SKM-1 (cell line): ENCODE data around the gene ZNF784.

Source experiments
- DNase-seq: peaks from one replicate; lab custom pipeline; 2025; ENCODE audit not compliant: unreplicated experiment; lab: John Stamatoyannopoulos, UW

ZNF784 gene

DNA sequence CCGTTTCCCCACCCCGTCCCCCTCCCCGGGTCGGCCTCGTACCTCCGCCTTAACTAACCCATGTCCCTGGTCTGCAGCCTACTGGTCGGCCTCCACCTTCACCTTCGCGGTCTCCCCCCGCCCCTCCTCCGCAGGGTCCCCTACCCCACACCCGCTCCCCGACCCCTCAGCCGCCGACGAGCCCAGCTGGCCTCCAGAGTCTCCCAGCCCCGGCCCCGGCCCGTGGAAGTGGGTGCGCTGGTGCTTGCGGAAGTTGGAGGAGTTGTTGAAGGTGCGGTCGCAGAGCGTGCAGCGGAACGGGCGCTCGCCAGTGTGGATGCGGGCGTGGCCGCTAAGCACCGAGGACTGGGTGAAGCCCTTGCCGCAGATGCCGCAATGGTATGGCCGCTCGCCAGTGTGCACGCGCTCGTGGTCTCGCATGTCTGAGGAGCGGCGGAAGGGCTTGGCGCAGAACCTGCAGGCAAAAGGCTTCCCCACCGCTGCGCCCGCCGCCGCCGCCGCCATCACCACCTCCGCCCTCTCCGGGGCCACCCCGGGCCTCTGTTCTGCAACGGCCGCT is 2.6 kb downstream of the ZNF784 start:
- no peak for DNase-seq

DNA sequence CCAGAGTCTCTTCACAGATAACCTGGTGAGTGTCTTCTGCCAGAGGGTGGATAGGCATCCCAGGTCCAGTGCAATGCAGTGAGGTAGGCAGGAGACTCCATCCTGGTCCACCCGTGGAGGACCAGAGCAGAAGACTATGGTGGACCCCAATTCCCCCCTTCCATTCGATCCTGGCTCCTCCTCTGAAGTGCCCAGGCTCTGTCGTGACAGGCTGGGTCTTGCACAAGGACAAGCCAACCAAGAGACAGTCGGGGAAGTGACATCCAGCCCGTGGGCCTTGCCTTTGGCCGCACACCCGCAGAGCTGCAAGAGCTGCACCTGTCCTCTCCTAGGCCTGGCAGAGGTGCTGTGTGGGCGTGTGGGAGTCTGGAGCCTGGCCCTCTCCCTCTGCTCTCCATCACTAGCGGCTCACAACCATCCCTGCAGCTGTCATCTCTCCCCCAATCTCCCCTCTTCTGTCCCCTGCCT is 3.1 kb downstream of the ZNF784 start:
- DNase-seq: no peak

DNA sequence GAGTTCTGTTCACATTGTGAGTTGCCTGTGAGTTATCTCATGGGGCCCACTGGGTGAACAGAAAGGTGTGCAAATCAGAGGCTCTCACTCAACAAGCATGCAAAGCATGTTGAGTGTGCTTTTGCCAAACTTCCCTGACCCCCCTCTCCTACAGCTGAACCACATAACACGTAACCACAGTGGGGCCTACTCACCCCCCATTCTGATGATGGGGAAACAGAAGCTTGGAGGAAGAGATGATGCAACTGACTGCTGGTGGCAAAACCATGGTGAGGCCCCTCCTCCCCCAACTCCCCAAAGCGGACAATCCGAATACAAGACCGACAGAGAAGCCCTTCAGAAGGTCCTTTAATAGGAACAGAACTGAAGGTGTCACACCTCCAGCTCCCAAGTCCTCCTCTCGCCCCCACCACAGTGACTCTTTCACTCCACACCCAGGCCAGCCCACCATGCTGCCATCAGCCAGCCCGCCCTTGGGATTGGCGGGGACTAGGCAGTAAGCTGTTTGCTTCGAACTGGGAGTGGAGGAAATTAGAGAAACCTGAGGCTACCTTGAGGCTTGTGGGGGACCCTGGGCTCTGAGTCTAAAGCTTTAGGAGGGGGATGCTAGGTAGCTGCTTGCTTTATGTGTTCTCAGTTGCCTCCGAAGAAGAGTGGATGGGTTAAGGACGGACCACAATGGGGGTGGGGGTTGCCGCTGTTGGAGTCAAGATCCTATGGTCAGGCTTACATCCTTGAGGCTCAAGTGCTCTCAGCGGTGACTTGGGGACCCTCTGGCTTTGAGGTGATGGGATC is 3.8 kb downstream of the ZNF784 start:
- peak; percentile 48 for DNase-seq

DNA sequence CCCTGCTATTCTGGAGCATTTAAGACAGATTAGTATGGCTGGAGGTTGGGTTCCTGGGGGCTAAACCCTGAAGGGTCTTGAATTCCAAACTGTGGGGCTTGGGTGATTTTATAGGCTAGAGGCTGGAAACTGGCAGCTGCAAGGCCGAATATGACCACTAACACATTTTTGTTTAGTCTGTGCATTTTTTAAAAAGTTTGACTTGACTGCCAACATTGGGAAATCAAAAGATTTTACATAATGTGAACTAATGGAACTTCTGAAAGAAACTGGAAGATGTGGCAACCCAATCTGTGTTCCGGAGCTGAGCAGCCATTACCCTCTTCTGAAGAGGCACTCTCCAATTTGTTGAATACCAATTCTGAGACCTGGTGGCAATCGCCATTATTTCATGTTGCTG is 5.1 kb downstream of the ZNF784 start:
- no peak for DNase-seq

DNA sequence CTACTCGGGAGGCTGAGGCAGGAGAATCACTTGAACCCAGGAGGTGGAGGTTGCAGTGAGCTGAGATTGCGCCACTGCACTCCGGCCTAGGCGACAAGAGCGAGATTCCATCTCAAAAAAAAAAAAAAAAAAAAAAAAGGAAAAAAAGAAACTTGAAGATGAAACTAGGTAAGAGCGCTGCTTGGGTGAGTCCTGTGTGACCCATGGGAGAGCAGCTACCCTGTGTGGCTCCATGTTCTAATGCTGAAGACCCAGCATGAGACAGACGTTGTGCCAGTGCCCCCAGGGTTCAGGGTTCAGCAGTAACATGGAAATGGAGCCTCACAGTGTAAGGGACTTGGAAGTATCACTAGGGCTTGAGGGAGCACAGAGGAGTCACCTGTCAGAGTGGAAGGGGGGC is 5.9 kb downstream of the ZNF784 start:
- no peak for DNase-seq

DNA sequence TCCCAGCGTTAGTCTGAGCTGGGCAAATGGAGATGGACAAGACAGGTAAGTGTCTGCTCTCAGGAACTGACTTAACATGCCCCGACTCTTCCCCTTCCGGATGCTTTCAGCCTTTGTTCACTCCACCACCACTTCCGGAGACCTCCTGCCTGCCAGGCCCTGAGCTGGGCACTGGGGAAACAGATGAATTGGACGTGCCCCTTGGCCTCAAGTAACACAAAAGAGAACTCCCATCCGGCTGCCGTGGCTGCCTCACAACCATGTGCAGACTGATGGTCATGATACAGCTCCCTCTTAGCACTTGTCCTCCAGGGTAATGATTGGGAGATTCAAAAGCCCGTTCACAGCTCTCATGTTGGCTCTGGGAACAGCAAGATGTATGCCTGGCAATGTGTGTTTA is 6.9 kb downstream of the ZNF784 start:
- no peak for DNase-seq

DNA sequence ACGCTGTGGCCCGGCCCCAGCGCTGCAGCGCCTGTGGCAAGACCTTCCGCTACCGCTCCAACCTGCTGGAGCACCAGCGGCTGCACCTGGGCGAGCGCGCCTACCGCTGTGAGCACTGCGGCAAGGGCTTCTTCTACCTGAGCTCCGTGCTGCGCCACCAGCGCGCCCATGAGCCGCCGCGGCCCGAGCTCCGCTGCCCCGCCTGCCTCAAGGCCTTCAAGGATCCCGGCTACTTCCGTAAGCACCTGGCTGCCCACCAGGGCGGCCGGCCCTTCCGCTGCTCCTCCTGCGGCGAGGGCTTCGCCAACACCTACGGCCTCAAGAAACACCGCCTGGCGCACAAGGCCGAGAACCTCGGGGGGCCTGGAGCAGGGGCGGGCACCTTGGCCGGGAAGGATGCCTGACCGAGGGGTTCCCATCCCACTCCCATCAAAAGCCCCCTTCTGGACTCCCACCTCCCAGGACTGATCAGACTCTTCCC is 7.9 kb downstream of the ZNF784 start:
- no peak for DNase-seq

DNA sequence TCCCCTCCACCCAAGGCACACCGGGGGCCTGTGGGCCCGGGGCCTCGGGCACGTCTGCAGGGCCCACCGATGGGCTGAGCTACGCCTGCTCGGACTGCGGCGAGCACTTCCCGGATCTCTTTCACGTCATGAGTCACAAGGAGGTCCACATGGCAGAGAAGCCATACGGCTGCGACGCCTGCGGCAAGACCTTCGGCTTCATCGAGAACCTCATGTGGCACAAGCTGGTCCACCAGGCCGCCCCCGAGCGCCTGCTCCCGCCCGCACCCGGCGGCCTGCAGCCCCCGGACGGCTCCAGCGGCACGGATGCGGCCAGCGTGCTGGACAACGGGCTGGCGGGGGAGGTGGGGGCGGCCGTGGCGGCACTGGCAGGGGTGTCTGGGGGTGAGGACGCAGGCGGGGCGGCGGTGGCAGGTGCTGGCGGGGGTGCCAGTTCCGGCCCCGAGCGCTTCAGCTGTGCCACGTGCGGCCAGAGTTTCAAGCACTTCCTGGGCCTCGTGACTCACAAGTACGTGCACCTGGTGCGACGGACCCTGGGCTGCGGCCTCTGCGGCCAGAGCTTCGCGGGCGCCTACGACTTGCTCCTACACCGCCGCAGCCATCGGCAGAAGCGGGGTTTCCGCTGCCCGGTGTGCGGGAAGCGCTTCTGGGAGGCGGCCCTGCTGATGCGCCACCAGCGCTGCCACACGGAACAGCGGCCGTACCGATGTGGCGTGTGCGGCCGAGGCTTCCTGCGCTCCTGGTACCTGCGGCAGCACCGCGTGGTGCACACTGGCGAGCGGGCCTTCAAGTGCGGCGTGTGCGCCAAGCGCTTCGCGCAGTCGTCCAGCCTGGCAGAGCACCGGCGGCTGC is 8.6 kb downstream of the ZNF784 start:
- DNase-seq: no peak

DNA sequence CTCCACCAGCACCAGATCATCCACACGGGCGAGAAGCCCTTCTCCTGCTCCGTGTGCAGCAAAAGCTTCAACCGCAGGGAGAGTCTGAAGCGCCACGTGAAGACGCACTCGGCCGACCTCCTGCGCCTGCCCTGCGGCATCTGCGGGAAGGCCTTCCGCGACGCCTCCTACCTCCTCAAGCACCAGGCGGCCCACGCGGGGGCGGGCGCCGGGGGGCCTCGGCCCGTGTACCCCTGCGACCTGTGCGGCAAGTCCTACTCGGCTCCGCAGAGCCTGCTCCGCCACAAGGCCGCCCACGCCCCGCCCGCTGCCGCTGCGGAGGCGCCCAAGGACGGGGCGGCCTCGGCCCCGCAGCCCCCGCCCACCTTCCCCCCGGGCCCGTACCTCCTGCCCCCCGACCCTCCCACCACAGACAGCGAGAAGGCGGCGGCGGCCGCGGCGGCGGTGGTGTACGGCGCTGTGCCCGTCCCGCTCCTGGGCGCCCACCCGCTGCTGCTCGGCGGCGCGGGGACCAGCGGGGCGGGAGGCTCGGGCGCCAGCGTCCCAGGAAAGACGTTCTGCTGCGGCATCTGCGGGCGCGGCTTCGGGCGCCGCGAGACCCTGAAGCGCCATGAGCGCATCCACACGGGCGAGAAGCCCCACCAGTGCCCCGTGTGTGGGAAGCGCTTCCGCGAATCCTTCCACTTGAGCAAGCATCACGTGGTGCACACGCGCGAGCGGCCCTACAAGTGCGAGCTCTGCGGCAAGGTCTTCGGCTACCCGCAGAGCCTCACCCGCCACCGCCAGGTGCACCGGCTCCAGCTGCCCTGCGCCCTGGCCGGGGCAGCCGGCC is 9.4 kb downstream of the ZNF784 start:
- DNase-seq: no peak

DNA sequence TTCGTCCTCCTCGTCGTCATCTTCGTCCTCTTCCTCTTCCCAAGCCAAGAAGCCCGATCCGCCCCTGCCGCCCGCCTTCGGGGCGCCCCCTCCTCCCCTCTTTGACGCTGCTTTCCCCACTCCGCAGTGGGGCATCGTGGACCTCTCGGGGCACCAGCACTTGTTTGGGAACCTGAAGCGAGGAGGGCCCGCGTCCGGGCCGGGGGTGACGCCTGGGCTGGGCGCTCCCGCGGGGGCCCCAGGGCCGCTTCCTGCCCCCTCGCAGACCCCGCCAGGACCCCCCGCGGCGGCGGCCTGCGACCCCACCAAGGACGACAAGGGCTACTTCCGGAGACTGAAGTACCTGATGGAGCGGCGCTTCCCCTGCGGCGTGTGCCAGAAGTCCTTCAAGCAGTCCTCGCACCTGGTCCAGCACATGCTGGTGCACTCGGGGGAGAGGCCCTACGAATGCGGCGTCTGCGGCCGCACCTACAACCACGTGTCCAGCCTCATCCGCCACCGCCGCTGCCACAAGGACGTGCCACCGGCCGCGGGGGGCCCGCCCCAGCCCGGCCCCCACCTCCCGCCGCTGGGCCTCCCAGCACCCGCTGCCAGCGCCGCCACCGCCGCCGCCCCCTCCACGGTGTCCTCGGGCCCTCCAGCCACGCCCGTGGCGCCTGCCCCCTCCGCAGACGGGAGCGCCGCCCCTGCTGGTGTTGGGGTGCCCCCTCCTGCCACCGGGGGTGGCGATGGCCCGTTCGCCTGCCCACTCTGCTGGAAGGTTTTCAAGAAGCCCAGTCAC is 10.2 kb downstream of the ZNF784 start:
- no peak for DNase-seq

DNA sequence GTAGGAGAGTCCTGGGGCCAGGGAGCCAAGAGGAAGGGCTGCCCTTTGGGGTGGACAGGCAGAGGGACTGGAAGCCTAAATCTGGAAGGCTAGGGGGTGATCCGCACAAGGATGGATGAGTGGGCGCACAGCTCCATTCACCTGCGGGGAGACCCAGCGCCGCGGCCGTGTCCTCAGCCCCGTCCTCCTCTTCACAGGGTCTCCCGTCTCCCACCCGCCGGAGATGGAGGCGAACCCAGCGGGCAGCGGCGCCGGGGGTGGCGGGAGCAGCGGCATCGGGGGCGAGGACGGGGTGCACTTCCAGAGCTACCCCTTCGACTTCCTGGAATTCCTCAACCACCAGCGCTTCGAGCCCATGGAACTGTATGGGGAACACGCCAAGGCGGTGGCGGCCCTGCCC is 11.0 kb downstream of the ZNF784 start:
- DNase-seq: no peak

DNA sequence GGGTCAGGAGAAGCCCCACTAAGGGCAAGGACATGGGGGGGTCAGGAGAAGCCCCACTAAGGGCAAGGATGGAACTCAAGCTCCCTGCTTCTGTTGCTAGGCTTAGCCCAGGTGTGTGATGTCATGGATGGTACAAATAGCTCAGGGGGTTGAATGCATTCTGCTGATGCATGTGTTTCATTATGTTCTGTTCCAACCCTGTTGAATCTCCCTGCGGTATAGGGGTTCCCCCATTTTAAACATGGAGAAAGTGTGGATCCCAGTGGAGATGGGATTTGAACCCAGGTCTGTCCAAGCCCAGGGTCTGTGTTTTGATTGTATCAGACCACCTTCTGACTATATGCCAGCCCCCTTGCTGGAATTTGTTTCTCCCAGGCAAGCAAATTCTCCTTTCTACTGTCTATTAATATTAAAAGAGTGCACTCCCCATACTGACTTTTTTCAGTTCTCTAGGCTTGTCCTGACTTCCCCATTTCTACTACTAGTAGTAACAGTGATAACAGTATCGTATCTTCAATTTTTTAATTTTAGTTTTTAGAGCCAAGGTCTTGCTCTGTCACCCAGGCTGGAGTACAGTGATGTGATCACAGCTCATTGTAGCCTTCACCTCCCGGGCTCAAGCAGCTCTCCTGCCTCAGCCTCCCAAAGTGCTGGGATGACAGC is 12.3 kb downstream of the ZNF784 start:
- no peak for DNase-seq

DNA sequence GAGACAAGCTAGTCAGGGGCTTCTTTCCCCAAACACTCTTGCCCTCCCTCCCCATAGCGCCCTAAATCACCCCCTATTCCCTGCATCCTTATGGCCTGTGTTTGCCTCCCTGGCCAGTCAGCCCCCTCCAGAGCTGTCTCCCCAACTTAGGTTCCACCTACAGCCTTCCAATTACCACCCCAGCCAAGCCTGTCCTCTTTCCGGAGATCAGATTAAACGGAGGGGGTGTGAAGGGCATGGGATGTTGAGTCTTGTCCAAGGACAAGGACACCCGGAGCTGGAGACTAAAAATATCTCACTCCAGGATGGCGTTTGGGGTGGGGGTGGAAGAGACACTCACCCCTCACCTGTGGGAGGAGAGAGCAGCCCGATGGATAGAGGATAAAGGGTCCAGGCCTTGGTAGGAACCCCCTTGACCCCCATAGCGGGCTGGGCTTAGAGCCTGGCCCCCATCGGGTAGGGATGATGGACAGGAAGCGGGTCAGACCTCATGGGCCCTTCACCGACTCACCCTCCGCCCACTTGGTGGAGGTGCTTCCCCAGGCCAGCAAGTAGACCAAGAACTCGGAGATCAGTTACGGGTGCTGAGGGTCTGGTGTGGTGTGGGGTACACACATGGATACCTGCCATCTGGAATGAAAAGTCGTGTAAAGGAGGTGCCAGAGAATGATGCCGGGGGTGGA is 12.9 kb downstream of the ZNF784 start:
- no peak for DNase-seq

DNA sequence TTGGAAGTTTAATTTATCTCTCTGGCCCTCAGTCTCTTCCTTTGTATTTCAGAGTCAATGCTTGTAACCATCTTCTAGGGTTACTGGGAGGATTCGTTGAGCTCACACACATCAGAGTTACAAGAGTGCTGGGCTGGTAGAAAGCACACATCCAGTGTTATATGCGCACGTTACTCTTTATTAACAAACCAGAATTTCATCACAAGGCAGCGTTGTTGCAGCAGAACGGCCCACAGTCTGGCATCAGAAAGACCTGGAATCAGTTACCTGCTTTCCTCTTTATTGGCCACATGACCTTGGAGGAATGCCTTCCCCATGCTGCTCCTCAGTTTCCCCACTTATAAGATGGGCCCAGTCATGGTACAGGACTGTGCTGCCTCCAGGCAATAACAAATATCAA is 15.0 kb downstream of the ZNF784 start:
- DNase-seq: no peak

DNA sequence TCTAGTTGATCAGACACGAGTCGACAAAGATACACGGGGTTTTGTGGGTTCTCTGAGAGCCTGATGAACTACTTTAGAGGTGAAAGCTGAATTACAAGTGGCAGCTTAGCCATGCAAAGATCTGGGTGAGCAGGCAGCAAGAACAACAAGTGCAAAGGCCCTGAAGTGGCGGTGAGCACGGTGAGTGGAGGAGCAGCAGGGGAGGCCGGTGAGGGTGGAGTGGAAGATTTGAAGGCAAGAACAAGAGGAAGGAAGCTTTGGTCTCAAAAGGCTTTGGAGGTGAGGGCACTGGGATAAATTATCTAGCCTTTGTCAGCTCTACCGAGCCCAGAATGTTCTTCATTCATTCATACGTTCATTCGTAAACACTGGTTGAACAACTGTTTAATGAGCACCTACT is 17.5 kb downstream of the ZNF784 start:
- DNase-seq: no peak

DNA sequence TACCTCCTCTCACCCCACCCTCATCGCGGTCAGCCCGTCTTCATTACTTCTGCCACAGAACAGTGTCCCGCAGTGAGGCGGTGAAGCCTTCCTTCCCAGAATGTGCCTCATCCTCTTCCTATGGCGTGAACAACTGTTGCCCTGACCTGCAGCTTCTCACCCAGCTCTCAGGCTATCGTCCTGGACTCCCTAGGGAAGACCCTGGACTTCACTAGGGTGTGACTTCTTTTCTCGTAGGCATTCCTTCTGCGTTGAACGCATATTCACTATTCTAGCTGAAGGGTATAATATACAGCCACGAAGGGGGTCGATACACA is 17.9 kb downstream of the ZNF784 start:
- no peak for DNase-seq

DNA sequence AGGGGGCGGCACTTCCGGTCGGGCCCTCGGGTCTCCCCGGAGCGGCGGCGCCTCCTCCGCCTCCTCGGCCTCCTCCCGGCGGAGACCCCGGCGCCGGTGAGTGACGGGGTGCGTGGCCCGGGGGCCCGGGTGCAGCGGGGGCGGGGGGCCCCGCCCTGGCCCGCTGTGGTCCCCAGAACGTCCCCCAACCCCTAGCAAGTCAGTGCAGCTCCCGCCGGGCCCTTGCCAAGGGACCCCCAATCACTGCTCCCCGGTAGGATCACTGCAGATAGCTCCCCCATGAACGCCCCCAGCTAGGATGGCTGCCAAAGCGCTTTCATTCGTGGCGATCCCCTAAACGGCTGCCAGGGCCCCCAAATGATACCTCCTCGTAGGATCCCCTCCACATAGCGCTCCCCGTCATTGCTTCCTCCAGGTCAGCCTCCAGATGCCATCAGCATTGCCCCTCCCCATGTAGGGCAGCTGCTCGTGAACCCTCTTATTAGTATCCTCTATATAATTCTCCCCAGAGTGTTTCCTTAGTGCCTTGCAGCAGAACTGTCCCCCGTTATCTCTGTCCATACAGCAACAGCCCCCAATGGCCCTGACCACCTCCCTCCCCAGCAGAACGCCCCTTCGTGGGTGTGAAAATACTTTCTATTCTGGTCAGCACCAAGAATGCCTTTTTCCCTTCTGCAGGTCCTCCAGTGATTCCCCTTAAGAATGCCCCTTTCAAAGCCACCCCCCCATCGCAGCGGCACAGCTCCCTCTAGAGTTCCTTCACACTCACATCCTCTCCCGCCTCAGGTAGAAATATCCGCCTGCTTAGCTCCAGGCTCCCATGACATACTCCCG is 18.5 kb downstream of the ZNF784 start, which contains the start of gene ZNF865:
Gene ZNF865 (plus strand): TSS at position 11 of the 834 bp plus-strand sequence. CDS start 7,972 bp downstream, outside the sequence.
- DNase-seq: peak; percentile 23

DNA sequence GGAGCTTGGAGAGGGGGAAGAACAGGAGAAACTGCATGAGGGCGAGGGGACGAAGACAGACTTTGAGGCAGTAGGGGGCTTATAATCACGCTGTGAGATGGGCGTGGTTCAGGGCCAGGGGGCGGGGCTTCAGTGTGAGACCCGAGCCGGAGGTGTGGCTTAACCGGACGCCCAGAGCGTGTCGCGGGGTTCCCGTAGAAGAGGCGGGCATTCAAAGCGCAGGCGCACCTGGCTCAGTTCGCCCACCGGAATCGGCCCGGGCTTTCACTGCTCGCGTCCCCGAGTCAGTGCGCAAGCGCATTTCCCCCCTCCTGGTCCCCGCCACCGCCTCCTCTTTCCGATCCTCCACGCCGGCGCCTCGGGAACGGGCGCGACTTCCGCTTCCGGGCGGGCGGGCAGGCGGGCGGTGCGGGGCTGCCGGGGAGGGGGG is 19.1 kb downstream of the ZNF784 start:
- peak; percentile 61 for DNase-seq
